Measurements from ENCODE around the gene PDIA5. TPM values are rescaled to one million over a fixed set of nuclear protein-coding genes. Genes with fewer than 3 reads are reported as not detected.

PDIA5 gene
- polyA plus RNA-seq, 1 donor from 2014 or later: 1.4 TPM

- Histone ChIP-seq H3K27me3 (ENCODE audit: insufficient read depth, low read depth, low read length) (no peaks in the 10 kb centered on the region), H4K20me1 (ENCODE audit: insufficient read depth) (no peaks in the 10 kb centered on the region), H3K4me2 (ENCODE audit: low read length) (no peak overlapping the region), H3K9ac (ENCODE audit: low read length) (no peak overlapping the region), H3K36me3 (ENCODE audit: insufficient read depth, low read length) (no peaks in the 10 kb centered on the region), H3K4me3 (ENCODE audit: low read length) (no peak overlapping the region), H3K9me3 (ENCODE audit: low read length) (no peaks in the 10 kb centered on the region), H3K9me2 (ENCODE audit: insufficient read depth, low read length) (no peaks in the 10 kb centered on the region), H3K27ac (ENCODE audit: low read length) (no peak overlapping the region), H2AFZ (ENCODE audit: low read depth, low read length) (no peak overlapping the region), H3F3A (ENCODE audit: insufficient read depth, low read length, poor library complexity, severe bottlenecking) (no peaks in the 10 kb centered on the region), H3K79me2 (replicated peaks; ENCODE audit: insufficient read depth, low read length) (no peaks in the 10 kb centered on the region)
- no peak for TF ChIP-seq SMC3 (conservative IDR thresholded peaks at IDR 0.05; ENCODE audit: poor library complexity)
- no peak for TF ChIP-seq RAD21 (conservative IDR thresholded peaks at IDR 0.05)
- TF ChIP-seq EP300 (conservative IDR thresholded peaks at IDR 0.05; ENCODE audit: poor library complexity, severe bottlenecking): no peak
- no peak for TF ChIP-seq POLR2AphosphoS5 (IDR thresholded peaks at IDR 0.05)
- no peak for TF ChIP-seq EZH2 (IDR thresholded peaks at IDR 0.05; ENCODE audit: borderline replicate concordance, insufficient read depth, low read length, poor library complexity, severe bottlenecking)
- TF ChIP-seq TAF1 (IDR thresholded peaks at IDR 0.05; ENCODE audit: low read depth): no peak
- TF ChIP-seq MXI1 (conservative IDR thresholded peaks at IDR 0.05; ENCODE audit: poor library complexity, severe bottlenecking): no peak
- TF ChIP-seq REST (IDR thresholded peaks at IDR 0.05; ENCODE audit: borderline replicate concordance): no peak
- no peak for TF ChIP-seq CTCF (IDR thresholded peaks at IDR 0.05; ENCODE audit: poor library complexity, severe bottlenecking)
Observed at GRCh38 chr3:123098426-123099330, 31.9 kb downstream of the PDIA5 start.

GRCh38 chr3:123099331-123100192 is 32.7 kb downstream of the PDIA5 start:
- Histone ChIP-seq H3K79me2 (replicated peaks; ENCODE audit: insufficient read depth, low read length) (no peaks in the 10 kb centered on the region), H3K9me3 (ENCODE audit: low read length) (no peaks in the 10 kb centered on the region), H3K27ac (ENCODE audit: low read length) (no peak overlapping the region), H4K20me1 (ENCODE audit: insufficient read depth) (no peaks in the 10 kb centered on the region), H3K4me2 (ENCODE audit: low read length) (no peak overlapping the region), H3K9ac (ENCODE audit: low read length) (no peak overlapping the region), H3K4me3 (ENCODE audit: low read length) (no peak overlapping the region), H3K27me3 (ENCODE audit: insufficient read depth, low read depth, low read length) (no peaks in the 10 kb centered on the region), H3F3A (ENCODE audit: insufficient read depth, low read length, poor library complexity, severe bottlenecking) (no peaks in the 10 kb centered on the region), H2AFZ (ENCODE audit: low read depth, low read length) (no peak overlapping the region), H3K36me3 (ENCODE audit: insufficient read depth, low read length) (no peaks in the 10 kb centered on the region), H3K9me2 (ENCODE audit: insufficient read depth, low read length) (no peaks in the 10 kb centered on the region)
- TF ChIP-seq TAF1 (IDR thresholded peaks at IDR 0.05; ENCODE audit: low read depth) (no peak), POLR2AphosphoS5 (IDR thresholded peaks at IDR 0.05) (no peak), RAD21 (conservative IDR thresholded peaks at IDR 0.05) (no peak), EP300 (conservative IDR thresholded peaks at IDR 0.05; ENCODE audit: poor library complexity, severe bottlenecking) (no peak), SMC3 (conservative IDR thresholded peaks at IDR 0.05; ENCODE audit: poor library complexity) (no peak), EZH2 (IDR thresholded peaks at IDR 0.05; ENCODE audit: borderline replicate concordance, insufficient read depth, low read length, poor library complexity, severe bottlenecking) (no peak), REST (IDR thresholded peaks at IDR 0.05; ENCODE audit: borderline replicate concordance) (no peak), CTCF (IDR thresholded peaks at IDR 0.05; ENCODE audit: poor library complexity, severe bottlenecking) (no peak), MXI1 (conservative IDR thresholded peaks at IDR 0.05; ENCODE audit: poor library complexity, severe bottlenecking) (no peak)
